SW480 (cell line): ENCODE results near the gene GRK5.

Experiments
- DNase-seq: peaks from one replicate; pipeline ENCODE4 v3.0.0-alpha.2; 2016; ENCODE audit warnings: low spot score

GRK5 gene

DNA sequence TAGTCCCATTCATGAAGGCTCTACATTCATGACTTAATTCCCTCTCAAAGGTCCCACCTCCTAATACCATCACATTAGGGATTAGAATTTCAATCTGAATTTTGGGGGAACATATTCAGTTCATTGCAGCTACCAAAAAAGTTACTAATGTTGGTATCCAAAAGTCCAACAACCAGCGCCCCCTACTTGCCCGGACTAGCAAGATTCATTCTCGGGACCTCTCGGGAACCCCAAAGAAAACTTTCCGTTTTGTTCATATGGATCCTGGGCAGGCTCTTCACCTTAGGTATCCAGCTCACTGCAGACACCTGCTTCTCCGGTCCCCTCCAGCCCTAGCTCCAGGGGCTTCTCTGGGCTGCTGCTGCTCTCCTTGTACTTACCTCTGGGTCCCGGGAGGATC, 8.9 kb upstream of the GRK5 start:
- DNase-seq: no peak

DNA sequence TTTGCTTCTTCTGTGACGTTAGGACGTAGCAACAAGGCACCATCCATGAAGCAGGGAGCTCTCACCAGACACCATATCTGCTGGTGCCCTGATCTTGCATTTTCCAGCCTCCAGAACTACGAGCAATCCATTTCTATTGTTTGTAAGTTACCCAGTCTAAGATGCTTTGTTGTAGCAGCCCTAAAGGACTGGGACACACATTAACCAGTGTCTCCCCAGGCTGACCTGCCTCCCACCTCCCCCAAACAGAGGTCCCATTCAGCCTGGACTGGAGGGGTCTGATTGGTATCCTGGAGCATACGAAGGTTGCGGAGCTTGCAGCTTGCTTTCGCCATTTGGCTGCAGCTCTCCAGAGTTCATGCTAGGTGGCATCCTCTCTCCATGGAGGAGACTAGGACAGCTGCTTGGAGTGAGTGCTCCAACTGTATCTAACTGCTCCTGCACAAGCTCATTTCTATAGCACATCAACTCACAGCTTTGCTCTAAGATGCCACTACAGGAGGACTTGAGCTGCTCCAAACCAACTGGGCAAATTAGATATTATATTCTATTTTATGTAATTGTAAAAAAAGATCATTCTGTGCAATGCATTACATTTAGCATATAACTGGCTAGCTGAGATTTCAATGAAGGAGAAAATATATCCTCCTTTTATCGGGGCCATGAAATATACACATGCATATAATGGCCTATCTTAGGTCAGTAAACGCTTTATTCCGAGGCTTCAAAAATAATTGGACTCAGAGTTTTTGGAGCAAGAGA, 8.0 kb upstream of the GRK5 start:
- peak; percentile 81 for DNase-seq

DNA sequence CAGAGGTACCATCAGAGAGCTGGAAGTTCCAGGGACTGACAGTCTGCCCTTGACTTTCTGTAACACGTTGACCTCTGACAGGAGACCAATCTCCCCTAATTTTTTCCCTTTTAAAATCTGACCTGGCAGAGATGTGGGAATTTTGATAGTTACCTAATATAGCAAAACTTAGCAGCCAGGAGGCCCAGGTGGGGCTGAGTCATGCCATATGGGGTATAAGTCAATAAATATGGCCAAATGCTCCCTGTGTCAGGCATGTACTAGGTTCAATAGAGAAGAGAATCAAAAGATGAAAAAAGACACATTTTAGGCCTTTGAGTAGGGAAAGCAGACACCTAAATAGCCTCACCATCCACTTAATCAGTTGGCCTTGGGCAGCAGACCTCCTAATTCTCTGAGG, 6.1 kb upstream of the GRK5 start:
- DNase-seq: no peak

DNA sequence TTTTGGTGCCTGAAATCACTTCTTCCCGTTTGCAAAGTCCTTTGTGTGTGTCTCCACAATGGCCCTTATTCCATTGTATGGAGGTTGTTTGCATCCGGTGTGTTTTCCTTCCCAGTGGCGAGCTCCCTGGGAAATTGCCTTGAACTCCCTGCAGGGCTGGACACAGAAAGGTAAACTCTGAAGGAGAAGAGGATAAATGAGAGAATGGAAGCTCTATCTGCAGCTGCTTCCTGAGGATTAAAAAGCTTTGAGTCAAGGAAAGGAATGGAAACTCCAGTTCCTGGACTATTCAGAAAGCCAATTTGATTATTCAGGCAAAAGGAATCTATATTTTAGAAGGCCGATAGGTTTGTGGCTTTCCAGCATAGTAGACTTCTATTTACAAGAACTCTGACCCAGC, 4.4 kb upstream of the GRK5 start:
- no peak for DNase-seq

DNA sequence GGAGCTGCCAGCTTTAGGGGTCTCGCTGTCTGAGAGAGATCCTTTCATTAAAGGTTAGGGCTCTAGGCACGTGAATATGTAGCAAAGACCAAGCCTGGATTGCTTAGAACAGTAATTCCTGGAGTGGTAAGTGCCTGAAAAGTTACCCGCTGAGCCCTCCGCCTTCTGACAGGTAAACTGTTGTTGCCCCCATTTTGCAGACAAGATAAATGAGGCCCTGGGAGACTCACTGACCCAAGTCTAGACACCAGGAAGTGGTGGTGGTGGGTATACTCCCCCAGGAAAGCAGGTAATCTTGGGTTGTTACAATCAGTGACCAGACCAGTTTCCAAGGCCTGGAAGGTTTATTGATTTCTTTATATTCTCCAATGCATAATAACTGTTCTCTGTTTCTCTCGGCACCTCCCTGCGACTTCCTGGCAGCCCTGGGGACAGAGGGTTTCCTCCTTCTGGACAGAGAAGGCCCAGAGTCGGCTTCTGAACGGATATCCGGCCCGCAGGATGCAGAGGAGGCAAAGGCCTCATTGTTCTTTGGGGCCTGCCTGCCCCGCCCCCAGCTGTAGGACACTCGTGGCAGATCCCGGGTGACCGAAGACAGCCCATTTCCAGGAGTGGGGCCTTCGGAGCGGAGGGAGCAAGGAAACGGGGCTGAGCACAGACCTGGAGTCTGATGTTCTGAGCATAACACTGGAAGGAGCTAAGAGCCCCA, 1.3 kb upstream of the GRK5 start:
- peak; percentile 62 for DNase-seq

DNA sequence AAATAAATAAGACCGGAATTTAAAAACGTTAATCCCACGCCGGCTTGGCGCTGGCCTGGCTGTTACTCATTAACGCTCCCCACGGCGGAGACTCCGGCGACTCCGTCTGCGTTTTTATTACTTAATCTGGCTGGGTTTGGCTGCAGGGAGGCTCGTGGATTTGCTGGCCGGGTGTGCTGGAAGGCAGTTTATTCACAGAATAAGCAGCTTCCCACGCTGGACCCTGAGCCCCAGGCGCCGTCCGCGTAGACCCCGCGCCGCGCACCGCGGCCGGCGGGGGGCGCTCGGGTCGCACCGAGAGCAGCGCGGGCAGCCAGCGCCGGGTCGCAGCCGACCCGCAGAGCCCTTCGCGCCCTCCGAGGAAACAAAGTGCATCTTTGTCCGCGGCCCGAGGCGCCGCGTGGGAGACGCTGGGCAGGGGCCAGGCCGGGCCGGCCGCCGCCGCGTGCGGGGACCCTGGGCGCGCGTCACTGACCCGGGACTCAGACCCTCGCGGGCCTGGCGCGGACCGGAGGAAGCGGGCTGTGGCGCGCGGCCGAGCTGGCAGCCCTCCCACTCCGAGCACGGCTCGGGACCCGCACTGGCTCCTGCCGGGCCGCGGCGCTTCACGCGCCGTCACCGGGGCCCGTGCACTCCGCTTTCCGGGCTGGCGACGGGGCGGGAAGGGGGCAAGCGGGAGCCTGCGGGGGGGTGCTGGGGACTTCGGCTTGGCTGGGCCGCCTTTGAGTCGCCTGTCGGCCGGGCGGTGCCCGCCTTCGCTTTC, 587 bp upstream of the GRK5 start:
- DNase-seq: peak; percentile 53

DNA sequence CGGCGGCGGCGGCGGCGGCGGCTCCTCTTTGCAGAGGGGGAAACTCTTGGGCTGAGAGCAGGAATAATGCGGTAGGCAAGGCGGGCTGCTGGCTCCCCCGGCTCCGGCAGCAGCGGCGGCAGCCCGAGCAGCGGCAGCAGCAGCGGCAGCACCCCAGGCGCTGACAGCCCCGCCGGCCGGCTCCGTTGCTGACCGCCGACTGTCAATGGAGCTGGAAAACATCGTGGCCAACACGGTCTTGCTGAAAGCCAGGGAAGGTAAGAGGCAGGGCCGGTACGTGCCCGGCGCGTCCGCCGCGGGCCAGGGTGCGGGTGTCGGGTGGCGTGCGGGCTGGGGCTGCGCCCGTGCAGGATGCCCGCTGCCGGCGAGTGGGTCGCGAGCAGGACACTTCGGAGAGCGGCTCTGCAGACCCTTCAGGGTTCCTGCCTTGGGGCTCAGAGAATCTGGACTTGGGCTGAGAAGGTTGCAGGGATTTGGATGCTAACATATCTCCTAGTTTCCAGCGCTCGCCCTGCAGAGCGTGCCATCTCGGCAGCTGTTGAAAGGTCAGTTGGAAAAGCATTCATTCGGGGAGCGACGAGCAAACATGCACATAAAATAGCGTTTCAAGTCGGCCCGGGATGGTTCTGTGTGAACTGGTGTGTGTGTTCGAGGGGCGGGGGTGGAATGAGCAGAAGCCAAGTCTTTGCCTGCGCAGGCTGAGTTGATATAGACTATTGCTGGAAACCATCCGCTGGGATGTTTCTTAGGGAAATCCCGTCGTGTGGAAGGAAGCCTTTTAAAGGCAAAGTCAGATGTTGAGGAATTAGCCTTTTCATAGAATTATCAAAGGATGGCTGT, 562 bp downstream of the GRK5 start:
- peak; percentile 54 for DNase-seq

DNA sequence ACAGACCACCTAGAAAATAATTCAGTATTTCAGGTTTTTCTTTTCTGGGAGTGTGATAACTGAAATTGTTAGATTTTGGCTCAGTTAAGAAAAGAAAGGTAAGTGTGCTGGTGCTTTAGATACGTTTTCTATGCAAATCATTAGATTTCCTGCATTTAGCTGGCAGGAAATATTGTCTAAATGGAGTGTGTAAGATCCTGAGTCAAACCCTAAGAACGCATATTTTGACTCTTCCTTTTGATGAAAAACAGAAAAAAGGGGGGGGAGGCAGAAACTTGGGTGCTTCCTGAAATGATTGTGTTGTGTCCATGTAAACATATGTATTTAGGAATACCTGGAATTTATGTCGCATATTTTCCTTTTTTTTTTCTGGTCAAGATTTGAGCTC, 1.2 kb downstream of the GRK5 start:
- DNase-seq: no peak

DNA sequence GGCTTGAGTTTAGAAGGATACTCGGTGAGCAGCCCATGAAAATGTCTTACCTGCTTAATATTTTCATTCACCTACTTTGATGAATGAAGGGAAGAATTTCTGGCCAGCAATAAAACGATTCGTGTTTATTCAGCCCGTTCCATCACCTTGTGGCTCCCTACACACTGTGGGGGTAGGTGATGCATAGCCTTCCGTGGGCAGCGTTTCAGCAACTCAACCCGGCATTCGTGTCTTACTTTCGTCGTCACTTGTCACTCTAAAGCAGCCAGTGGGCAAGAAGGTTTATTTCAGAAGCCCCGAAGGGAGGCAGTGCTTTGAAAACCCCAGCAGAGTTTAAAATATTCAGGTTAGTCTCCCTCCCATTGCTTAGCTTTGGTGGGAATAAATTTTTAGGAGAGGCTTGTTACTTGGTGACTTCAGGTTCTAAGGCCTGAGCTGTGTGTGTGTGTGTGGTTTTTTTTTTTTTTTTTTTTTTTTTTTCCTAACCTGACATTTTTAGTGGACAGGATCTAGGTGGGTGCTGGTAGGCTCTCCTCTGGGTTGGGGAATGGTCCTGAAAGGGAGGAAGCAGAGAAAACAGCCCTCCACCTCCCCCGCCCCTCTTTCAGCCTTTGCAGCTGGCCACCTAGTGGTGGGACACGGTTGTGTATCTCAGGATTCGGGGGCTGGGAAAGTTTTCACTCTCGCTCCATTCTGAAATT, 1.8 kb downstream of the GRK5 start:
- DNase-seq: peak; percentile 28

DNA sequence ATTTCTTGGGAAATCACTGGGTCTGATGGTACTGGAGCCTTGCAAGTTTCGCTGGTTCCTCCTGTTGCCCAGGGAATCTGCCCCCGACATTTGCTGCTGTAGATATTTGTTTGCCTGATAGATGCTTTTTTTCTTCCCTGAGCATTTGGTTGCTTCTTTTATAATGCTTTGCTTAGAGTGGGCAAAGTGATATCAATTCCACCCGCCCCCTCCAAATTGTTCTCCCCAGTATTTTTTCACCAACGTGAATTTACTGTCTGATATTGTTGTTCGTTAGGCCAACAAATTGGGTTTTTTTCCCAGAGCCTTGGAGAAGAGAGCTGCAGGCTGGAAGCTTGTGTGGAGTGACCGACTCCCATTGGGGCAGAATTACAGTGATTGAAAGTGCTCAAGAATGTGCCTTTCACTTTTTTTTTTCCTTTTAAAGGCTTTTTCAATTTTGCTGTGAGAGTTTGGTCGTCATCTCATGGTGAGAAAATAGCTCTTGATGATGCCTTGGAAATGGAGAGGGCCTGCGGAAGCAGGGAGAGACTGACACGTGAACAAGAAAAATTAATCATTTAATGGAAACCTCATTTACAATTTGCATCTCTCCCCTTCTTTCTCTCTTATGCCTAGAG, 2.5 kb downstream of the GRK5 start:
- DNase-seq: no peak

DNA sequence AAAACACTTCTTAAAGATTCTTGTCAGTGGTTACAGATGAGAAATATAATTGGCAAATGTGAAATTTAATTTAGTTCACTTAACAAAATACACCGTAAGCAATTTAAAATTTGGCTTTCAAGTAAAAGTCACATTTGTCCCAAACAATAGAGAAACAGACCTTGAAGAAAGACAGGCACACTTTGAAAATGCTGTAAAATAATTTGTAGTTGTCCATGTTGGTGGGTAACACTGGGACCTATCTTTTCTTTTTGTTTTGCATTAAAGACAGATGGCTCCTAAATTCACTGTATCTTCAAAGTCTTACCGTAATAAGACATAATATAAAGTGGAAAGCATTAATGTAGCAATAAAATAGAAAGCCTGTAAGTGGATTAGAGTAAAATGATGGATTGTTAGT, 3.3 kb downstream of the GRK5 start:
- no peak for DNase-seq

DNA sequence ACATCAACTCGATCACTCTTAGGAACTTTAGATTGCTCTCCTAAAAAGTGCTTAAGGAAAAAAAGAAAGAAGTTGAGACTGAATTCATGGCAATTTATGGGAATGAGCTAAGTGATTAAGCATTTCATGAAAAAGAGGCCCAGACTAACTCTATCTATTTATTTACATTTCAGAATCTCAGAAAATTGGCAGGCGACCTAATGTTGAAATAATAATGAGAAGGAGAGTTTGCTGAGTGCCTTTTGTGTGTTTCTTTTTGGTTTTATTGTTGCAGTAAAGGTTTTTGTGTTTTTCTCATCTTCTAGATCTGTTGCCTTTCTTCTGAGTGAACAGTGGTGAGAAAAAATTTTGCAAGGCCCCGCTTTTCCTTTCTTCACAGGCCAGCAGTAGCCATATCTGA, 3.8 kb downstream of the GRK5 start:
- DNase-seq: no peak

DNA sequence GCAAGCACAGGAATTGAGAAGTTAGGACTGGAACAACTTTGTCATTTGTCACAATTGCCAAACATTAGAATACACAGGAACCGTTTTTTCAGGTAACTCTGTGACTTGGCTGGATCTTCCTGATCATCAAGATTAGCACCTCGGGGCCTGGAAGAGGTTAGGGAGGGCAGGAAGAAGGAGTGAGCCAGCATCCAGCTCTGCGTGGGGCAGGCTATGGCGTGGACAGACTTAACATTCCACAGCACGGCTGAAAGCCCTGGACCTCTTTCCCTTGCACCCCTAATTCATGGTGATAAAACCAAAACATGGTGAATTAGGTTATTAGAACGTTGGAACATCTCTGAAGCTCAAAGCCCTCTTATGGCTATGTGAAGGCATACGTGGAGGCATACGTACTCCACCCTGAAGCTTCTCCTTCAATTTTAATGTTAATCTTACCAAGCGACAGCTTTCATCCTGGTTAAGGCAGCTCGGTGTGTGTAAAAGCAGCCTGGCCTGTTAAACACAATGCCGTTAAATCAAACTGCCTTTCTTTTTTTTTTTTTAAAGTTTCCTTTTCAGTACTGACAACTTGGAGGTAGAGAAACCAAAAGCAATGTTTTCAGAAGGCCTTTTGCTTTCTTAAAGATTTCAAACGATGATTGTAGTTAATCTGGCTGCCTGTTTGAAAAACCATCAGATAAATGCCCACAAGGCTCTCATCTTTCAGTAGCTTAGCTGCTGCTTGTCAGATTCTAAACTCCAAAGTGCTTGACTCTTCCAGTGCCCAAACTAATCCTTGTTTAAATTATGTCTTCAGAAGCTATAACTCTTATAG, 4.5 kb downstream of the GRK5 start:
- no peak for DNase-seq

DNA sequence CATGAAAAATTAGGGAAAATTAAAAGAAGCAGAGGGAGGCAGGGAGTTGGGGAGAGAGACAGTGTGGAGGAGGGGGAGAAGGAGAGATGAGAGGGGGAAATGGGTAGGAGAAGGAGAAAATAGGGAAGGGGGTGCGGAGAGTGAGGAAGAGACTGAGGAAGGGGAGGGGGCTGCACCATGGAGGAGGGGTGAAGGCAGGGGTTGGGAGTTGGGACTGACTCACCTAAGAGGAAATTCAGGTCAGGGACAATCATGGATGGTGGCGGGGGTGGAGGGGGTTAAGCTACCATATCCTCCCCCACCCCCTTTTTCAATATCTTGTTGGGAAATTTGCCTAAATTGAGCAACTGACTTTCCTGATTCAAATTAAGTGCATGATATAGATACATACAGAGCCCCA, 8.0 kb downstream of the GRK5 start:
- DNase-seq: no peak

DNA sequence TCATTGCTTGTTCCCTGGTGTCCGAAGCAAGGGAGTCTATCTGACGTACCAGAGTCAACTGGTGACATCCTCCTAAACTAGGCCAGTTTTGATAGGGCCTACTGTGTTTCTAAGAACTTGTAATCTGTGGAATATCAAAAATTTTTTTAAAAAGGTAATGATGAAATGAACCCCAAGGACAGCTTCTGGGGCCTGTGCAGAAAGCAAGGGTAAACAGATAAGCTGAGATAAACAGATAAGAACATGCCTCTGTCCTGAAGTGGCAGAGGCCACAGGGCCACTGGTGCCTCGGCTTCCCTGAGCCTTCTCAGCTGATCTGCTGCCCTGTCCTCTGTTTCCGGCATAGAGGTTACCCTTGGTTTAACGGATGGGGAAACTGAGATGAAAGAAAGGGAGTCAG, 8.8 kb downstream of the GRK5 start:
- no peak for DNase-seq

DNA sequence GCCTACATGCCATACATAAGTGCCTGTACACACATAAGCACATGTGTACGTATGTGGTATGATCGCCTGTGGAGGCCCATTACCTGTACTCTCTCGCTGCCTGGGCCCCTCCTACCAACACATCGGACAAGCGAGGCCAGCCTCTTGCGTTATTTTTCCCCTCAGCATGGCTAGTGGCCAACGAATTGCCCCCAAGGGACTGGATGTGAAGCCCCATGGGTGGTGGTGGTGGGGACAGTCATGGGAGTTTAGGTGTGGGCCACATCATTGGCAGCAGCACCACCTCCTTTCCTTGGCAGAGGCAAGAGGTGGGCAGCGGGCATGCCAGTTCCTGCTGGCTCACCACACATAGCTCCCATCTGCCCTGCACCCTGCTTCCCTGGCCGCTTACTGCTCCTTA, 10.0 kb downstream of the GRK5 start:
- no peak for DNase-seq

DNA sequence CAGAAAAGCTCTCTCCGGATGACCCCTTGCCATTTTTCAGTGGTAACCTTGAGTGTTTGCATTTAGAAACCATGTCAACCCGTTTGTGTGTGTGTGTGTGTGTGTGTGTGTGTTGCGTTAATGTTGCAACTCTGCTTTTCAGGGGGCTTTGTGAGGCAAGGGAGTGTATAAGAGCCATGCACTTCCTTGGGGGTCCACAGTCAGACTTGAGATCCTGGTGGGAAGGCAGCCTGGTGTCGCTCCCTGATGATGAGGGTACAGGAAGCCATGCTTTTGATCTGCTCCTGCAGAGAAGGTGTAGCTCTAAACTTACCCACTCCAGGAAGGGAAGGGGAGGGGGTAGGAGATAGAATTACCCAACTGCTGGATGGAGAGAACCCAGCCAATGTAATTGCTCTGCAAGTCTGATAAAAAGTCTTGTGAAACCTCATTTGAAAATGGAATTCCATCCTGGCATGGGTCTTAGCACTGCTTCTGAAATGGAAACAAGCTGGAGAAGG, 10.7 kb downstream of the GRK5 start:
- no peak for DNase-seq

DNA sequence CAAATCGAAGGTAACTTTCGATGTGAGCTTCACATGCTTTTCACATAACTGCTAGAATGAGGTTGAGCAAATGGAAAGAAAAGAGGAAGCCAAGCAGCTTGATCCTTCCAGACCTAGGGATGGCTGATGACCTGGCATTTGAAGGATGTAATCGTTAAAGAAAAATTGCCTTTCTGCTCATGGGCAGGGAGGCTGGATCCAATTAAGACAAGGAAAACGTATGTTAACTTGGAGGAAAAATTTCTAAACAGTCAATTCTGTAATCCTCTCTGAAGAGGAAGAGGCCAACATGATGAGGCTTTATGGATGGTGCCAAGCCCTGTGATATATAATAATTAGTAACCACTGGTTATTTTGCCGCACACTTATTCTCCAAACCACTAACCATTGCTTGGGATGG, 12.5 kb downstream of the GRK5 start:
- no peak for DNase-seq

DNA sequence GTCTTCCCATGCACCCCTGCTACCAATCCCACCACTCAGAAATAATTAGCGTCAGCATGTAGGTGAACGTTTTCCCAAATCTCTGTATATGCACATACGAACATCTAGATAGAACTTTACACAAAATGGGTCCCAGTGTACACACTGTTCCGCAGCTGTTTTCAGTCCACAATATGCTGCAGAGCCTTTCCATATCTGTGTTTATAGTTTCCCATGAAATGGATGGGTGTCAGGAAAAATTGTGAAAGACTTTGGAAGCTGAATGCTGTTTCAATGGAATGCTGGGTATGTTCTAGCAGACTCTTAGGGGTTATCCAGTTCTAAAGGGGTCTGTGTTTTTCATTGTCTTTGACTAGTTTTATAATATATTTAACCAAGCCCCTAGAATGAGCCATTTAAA, 13.8 kb downstream of the GRK5 start:
- DNase-seq: no peak

DNA sequence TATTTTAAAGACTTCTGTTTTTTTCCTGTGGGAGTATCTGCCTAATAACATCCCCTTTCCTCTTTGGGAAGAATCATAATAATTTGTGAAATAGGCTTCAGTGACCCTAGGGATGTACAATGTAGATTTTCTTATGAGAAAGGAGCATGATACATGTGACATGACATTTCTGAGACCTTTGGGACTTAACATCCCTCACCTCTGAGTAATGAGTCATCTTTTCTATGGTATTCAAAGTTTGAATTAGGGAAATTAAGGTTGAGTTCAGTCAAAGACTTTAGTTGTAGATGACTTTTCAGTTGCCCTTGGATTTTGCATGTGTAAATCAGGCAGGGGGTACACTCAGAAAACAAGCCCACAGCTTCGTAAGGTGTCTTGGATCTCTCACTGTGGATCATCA, 14.3 kb downstream of the GRK5 start:
- DNase-seq: no peak
